ENCODE data around the gene G6PC3. TPM values are rescaled to one million over a fixed set of nuclear protein-coding genes. Genes with fewer than 3 reads are reported as not detected.

The G6PC3 gene
- total and polyA plus RNA-seq, 10 of the 15 experiments (the other 5 are each of a cell fraction or from before 2014, with no cell fraction given), result 13.0 to 93.7 (median 43.0) TPM

DNA sequence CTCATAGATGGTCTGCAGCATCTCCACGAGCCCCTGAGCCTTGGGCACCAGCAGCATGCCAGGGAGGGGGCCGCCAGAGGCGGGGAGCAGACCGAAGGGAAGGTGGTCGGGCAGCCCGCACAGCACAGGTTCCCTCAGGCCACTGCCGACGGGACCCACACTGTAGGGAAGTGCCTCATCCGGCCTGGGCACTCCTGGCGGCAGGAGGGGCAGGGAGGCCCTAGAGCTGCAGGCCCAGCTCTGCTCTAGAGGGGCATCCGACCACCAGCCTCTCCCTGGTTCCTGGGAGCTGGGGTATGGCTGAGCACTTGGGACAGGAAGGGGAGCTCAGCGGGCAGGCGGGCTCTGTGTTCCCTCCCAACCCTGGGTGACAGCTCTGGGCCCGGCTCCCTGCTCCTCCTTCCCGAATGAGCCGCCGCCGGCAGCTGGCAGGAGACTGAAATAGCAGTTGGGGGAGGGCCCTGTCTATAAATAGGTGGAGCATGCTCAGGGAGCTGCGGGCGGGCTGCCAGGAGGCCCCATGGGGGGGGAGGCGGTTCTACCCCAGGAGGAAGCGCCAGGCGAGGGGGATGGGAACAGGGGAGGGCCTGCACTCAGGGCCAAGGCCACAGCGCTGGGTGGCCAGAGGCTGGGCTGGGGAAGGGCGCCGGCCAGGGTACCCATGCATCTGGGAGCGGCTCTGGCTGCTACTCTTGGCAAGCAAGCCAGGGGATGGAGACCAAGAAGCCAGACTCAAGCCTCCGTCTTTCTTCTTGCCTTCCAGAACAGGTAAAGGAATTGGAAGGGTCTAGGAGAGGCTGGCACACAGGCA, 40.5 kb downstream of the G6PC3 start:
- BruUV-seq (replicated peaks), result no TSS peak
- DNase-seq (ENCODE audit: low read depth, low spot score) (peak; percentile 52), FAIRE-seq (peak; percentile 78), ATAC-seq (peak; percentile 84)
- Histone ChIP-seq H4K20me1 (ENCODE audit: control insufficient read depth, insufficient read depth) (no peaks in the 10 kb centered on the region), H2AFZ (ENCODE audit: control insufficient read depth, low read depth, low read length) (peak overlapping the region; percentile 59), H3K79me2 (ENCODE audit: control insufficient read depth, insufficient read depth, low read length) (peaks cover 47% of the 10 kb centered on the region), H3K9me3 (replicated peaks; ENCODE audit: control insufficient read depth, insufficient read depth, low read length) (no peaks in the 10 kb centered on the region), H3K27ac (ENCODE audit: control insufficient read depth, insufficient read depth) (peak overlapping the region; percentile 82), H3K4me3 (peak overlapping the region; percentile 84), H3K36me3 (ENCODE audit: control insufficient read depth in 2 of 2, insufficient read depth in 2 of 2, low read length in 1 of 2) (peaks cover 0 to under 1% of the 10 kb centered on the region in 2 experiments; a peak in 2 of 4 replicates), H3K4me2 (ENCODE audit: control insufficient read depth, insufficient read depth) (peak overlapping the region; percentile 98), H3K4me1 (ENCODE audit: control insufficient read depth, insufficient read depth, low read length) (peaks cover 18% of the 10 kb centered on the region), H3K9ac (ENCODE audit: control insufficient read depth, insufficient read depth, low read length) (peak overlapping the region; percentile 64), H3K27me3 (replicated peaks in 1 of 2; ENCODE audit: control insufficient read depth in 2 of 2, insufficient read depth in 2 of 2, low read length in 1 of 2) (no peaks in the 10 kb centered on the region)
- WGBS (ENCODE audit: insufficient coverage, insufficient replicate concordance, low lambda C conversion rate, missing lambda C conversion rate), result 13% methylated on average over 26 of the region's 28 CpGs
- in situ Hi-C loops (cut with MboI) (loop anchor here (25.0 kb wide), 1 partner anchor 899 kb away; the partner anchor contains the start of gene TMEM106A), intact Hi-C loops (cut with micrococcal nuclease; ENCODE audit: unreplicated experiment) (loop anchor here (5.0 kb wide), 1 partner anchor 39 kb away; the partner anchor contains the start of gene G6PC3)
- ChIA-PET POLR2A (interaction anchor here (0.6 to 4.0 kb wide), 10 partner anchors 11 to 393 kb away, joined by 3 to 34 read pairs (median 4); partner anchors contain the start of genes G6PC3, HDAC5, LSM12 and TMUB2), SMC1A (ENCODE audit: uncharacterized antibody, unreplicated experiment) (interaction anchor here (1.1 to 2.9 kb wide), 4 partner anchors 12 to 164 kb away, joined by 4 to 9 read pairs (median 6); partner anchors contain the start of gene HDAC5), RAD21 (ENCODE audit: unreplicated experiment) (interaction anchor here (0.7 to 2.3 kb wide), 10 partner anchors 10 to 363 kb away, joined by 3 to 16 read pairs (median 3); partner anchors contain the start of gene HDAC5), CTCF (interaction anchor here (0.6 to 5.1 kb wide), 12 partner anchors 11 to 249 kb away, joined by 3 to 40 read pairs (median 4); partner anchors contain the start of genes GRN and HDAC5)
- TF ChIP-seq CUX1 (IDR thresholded peaks at IDR 0.05; ENCODE audit: insufficient replicate concordance, low read depth, low read length), result no peak
- TF ChIP-seq RELB (IDR thresholded peaks at IDR 0.05; ENCODE audit: low read depth), result peak; percentile 51; the same call in 1 of the 2 replicates
- TF ChIP-seq TCF3 (IDR thresholded peaks at IDR 0.05; ENCODE audit: borderline replicate concordance, insufficient read depth, low read depth, low read length), result 0 out of 2 replicates have a peak, but pooled peaks have one; percentile 65
- TF ChIP-seq ZZZ3 (IDR thresholded peaks at IDR 0.05; ENCODE audit: control insufficient read depth, insufficient read length, low read depth), result no peak
- no peak for TF ChIP-seq RAD51 (IDR thresholded peaks at IDR 0.05)
- no peak for TF ChIP-seq SRF (IDR thresholded peaks at IDR 0.05; ENCODE audit: low read depth in 2 of 2, low read length in 2 of 2)
- no peak for TF ChIP-seq ESRRA (IDR thresholded peaks at IDR 0.05; ENCODE audit: low read length)
- TF ChIP-seq SMARCA5 (IDR thresholded peaks at IDR 0.05), result no peak
- TF ChIP-seq PML (IDR thresholded peaks at IDR 0.05; ENCODE audit: low read length), result no peak
- TF ChIP-seq RAD21 (IDR thresholded peaks at IDR 0.05; ENCODE audit: insufficient read depth, low read depth, low read length), result no peak
- no peak for TF ChIP-seq SMC3 (IDR thresholded peaks at IDR 0.05; ENCODE audit: borderline replicate concordance, low read length)
- no peak for TF ChIP-seq YY1 (IDR thresholded peaks at IDR 0.05; ENCODE audit: low read depth, low read length)
- TF ChIP-seq FOXK2 (IDR thresholded peaks at IDR 0.05), result no peak
- TF ChIP-seq CBX5 (IDR thresholded peaks at IDR 0.05; ENCODE audit: low read depth), result no peak
- no peak for TF ChIP-seq RCOR1 (conservative IDR thresholded peaks at IDR 0.05; ENCODE audit: low read depth, low read length)
- TF ChIP-seq STAT3 (IDR thresholded peaks at IDR 0.05; ENCODE audit: low read depth, low read length), result no peak
